NK-92 (cell line): ENCODE data around the gene PIP5K1C.

ENCODE experiments used
- DNase-seq: peaks from one replicate; lab custom pipeline; 2025; ENCODE audit not compliant: unreplicated experiment; lab: John Stamatoyannopoulos, UW

PIP5K1C gene

GRCh38 chr19:3694361-3695123 is 5.7 kb downstream of the PIP5K1C start:
- DNase-seq: no peak

- DNase-seq: no peak
These were observed 7.0 kb downstream of the PIP5K1C start for GRCh38 chr19:3693025-3693925.

- DNase-seq: no peak
These were observed 7.9 kb downstream of the PIP5K1C start for GRCh38 chr19:3692141-3693024.

GRCh38 chr19:3691726-3692125 is 8.5 kb downstream of the PIP5K1C start:
- no peak for DNase-seq

GRCh38 chr19:3691372-3691716 is 8.9 kb downstream of the PIP5K1C start:
- no peak for DNase-seq

- DNase-seq: no peak
These were observed 9.5 kb downstream of the PIP5K1C start for GRCh38 chr19:3690551-3691371.

GRCh38 chr19:3687774-3688706 is 12.2 kb downstream of the PIP5K1C start:
- no peak for DNase-seq

GRCh38 chr19:3687393-3687773 is 12.9 kb downstream of the PIP5K1C start:
- DNase-seq: no peak

- DNase-seq: no peak
These were observed 15.4 kb downstream of the PIP5K1C start for GRCh38 chr19:3684817-3685410.

GRCh38 chr19:3684054-3684816 is 16.0 kb downstream of the PIP5K1C start:
- no peak for DNase-seq

GRCh38 chr19:3683405-3684053 is 16.7 kb downstream of the PIP5K1C start:
- no peak for DNase-seq

- DNase-seq: no peak
These were observed 17.4 kb downstream of the PIP5K1C start for GRCh38 chr19:3682741-3683404.

- DNase-seq: no peak
These were observed 18.0 kb downstream of the PIP5K1C start for GRCh38 chr19:3682286-3682685.

GRCh38 chr19:3680939-3681338 is 19.3 kb downstream of the PIP5K1C start:
- no peak for DNase-seq

- no peak for DNase-seq
These were observed 20.7 kb downstream of the PIP5K1C start for GRCh38 chr19:3679581-3679980.

GRCh38 chr19:3679138-3679537 is 21.1 kb downstream of the PIP5K1C start:
- no peak for DNase-seq

GRCh38 chr19:3678188-3678587 is 22.1 kb downstream of the PIP5K1C start:
- no peak for DNase-seq
